Loucy (cell line): Measurements from ENCODE around the gene TLNRD1.

Experiments used
- H2AFZ ChIP-seq: fragments of 200-600 bp; sonication (generic); 2 replicates; pipeline ENCODE4 v1.6.0; 2016; ENCODE audit warnings: antibody characterized with exemption, mild to moderate bottlenecking, low read length, moderate library complexity
- H3F3A ChIP-seq: fragments of 200-600 bp; 2 replicates; pipeline ENCODE4 v1.6.0; 2016; ENCODE audit warnings: antibody characterized with exemption, low read depth, mild to moderate bottlenecking
- H3K27me3 ChIP-seq: fragments of 200-600 bp; sonication (generic); 2 replicates; pipeline ENCODE4 v1.6.1; 2014; ENCODE audit warnings: low read length, mild to moderate bottlenecking; ENCODE audit not compliant: insufficient read depth, poor library complexity, severe bottlenecking
- H3K36me3 ChIP-seq: fragments of 200-600 bp; sonication (generic); 2 replicates; pipeline ENCODE4 v1.6.1; 2016; ENCODE audit warnings: low read length; ENCODE audit not compliant: insufficient read depth
- H3K4me1 ChIP-seq: fragments of 200-600 bp; sonication (generic); 2 replicates; pipeline ENCODE4 v1.5.1; 2014; ENCODE audit warnings: low read length, mild to moderate bottlenecking; ENCODE audit not compliant: insufficient read depth, poor library complexity, severe bottlenecking
- H3K4me2 ChIP-seq: fragments of 200-600 bp; sonication (generic); 2 replicates; pipeline ENCODE4 v1.6.0; 2014; ENCODE audit warnings: antibody characterized with exemption, low read length, low read depth, mild to moderate bottlenecking; ENCODE audit not compliant: poor library complexity, severe bottlenecking
- H3K4me3 ChIP-seq: fragments of 200-600 bp; sonication (generic); 2 replicates; pipeline ENCODE4 v1.5.1; 2014; ENCODE audit warnings: low read length, mild to moderate bottlenecking, mixed read lengths; ENCODE audit not compliant: poor library complexity, severe bottlenecking
- H3K79me2 ChIP-seq: fragments of 200-600 bp; sonication (generic); 2 replicates; pipeline ENCODE4 v1.6.1; 2014; ENCODE audit warnings: low read length; ENCODE audit not compliant: insufficient read depth
- H3K9ac ChIP-seq: fragments of 200-600 bp; sonication (generic); 2 replicates; pipeline ENCODE4 v1.6.0; 2014; ENCODE audit warnings: mild to moderate bottlenecking, low read depth, low read length, moderate library complexity; ENCODE audit not compliant: poor library complexity, severe bottlenecking
- H3K9me2 ChIP-seq: fragments of 200-600 bp; sonication (generic); replicated peaks from 2 replicates; pipeline ENCODE4 v1.6.1; 2016; ENCODE audit warnings: low read depth, low read length, mixed read lengths
- H3K9me3 ChIP-seq: fragments of 200-600 bp; sonication (generic); 2 replicates; pipeline ENCODE4 v1.6.1; 2014; ENCODE audit warnings: mild to moderate bottlenecking, antibody characterized with exemption, low read length, low read depth; ENCODE audit not compliant: insufficient read depth
- H4K20me1 ChIP-seq: fragments of 200-600 bp; sonication (generic); 2 replicates; pipeline ENCODE4 v1.6.0; 2014; ENCODE audit warnings: antibody characterized with exemption, low read length, mild to moderate bottlenecking; ENCODE audit not compliant: insufficient read depth, poor library complexity, severe bottlenecking
- EZH2phosphoT487 ChIP-seq: fragments of 200-600 bp; IDR thresholded peaks from 2 replicates; pipeline ENCODE4 v1.6.1; 2018; ENCODE audit warnings: antibody characterized with exemption, mild to moderate bottlenecking, moderate library complexity, borderline replicate concordance
- TF ChIP-seq, protein P1 (sequence below): fragments of 200-600 bp; sonication (generic); conservative IDR thresholded peaks from 2 replicates; pipeline ENCODE4 v1.5.1; 2014; ENCODE audit warnings: mild to moderate bottlenecking, antibody characterized with exemption, low read length

The TLNRD1 gene

DNA sequence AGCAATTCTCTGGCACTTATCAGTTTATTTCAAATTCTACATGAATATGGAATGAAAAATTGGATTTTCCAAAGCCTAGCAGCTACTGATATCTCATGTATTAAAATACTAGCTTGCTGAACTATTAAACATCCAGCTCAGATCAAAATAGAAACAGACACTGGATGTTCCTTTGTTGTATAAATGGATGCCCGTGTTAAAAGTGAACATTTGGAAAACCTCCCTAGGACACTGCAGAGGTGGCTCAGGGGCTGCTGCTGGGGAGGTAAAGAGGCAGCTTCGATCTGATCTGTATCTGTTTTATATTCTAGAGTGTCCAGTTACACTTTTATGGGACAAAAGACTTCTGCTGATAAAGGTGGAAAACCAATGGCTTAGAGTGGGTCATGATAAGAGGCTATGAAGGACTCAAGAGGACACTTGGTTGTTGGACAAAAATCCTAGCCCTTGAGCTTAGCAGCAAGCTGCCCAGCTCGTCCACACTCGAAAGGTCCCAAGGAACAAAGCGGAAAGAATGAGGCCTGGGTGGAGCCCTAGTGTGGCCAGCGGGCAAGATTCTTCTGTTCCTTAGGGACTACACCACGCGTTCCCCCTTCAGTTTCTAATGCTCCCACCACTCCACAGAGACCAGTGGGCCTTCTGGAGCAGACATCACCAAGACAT is 21.1 kb upstream of the TLNRD1 start:
- Histone ChIP-seq H4K20me1 (peaks cover 15% of the 10 kb centered on the region), H3K9me2 (no peaks in the 10 kb centered on the region), H3K9ac (no peak overlapping the region), H2AFZ (no peak overlapping the region), H3K36me3 (peaks cover 27% of the 10 kb centered on the region; the same call in 1 of the 2 replicates), H3K27me3 (no peaks in the 10 kb centered on the region), H3K4me2 (no peak overlapping the region), H3K9me3 (no peaks in the 10 kb centered on the region), H3K4me3 (no peak overlapping the region), H3F3A (no peaks in the 10 kb centered on the region), H3K4me1 (peaks cover 8% of the 10 kb centered on the region), H3K79me2 (peaks cover 27% of the 10 kb centered on the region)
- TF ChIP-seq EZH2phosphoT487 = no peak
- TF ChIP-seq, protein P1, sequence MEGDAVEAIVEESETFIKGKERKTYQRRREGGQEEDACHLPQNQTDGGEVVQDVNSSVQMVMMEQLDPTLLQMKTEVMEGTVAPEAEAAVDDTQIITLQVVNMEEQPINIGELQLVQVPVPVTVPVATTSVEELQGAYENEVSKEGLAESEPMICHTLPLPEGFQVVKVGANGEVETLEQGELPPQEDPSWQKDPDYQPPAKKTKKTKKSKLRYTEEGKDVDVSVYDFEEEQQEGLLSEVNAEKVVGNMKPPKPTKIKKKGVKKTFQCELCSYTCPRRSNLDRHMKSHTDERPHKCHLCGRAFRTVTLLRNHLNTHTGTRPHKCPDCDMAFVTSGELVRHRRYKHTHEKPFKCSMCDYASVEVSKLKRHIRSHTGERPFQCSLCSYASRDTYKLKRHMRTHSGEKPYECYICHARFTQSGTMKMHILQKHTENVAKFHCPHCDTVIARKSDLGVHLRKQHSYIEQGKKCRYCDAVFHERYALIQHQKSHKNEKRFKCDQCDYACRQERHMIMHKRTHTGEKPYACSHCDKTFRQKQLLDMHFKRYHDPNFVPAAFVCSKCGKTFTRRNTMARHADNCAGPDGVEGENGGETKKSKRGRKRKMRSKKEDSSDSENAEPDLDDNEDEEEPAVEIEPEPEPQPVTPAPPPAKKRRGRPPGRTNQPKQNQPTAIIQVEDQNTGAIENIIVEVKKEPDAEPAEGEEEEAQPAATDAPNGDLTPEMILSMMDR = no peak

DNA sequence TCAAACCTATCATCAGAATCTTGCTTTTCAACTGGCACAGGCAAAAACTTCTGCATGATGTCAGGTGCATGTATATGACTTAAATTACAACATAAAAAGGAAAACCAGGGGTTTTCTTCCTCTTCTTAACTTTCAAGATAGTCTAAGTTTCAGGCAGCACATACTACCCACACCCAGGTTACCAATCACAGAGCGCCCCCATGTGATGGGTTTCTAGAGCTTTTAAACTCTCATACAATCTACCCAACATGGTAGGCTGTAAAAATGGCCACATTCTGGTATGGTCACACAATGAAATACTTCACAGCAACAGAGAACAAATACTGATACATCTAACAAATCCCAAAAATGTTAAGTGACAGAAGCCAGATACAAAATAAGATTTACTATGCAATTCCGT is 18.5 kb upstream of the TLNRD1 start:
- Histone ChIP-seq H3K9me2 (no peaks in the 10 kb centered on the region), H3K9me3 (no peaks in the 10 kb centered on the region), H3K9ac (no peak overlapping the region), H4K20me1 (peaks cover 38% of the 10 kb centered on the region), H2AFZ (no peak overlapping the region), H3K4me1 (peaks cover 27% of the 10 kb centered on the region), H3K36me3 (peaks cover 27% of the 10 kb centered on the region; the same call in 1 of the 2 replicates), H3F3A (no peaks in the 10 kb centered on the region), H3K27me3 (no peaks in the 10 kb centered on the region), H3K79me2 (peaks cover 48% of the 10 kb centered on the region), H3K4me2 (no peak overlapping the region), H3K4me3 (no peak overlapping the region)
- TF ChIP-seq, protein P1 = peak; percentile 53
- TF ChIP-seq EZH2phosphoT487 = no peak

DNA sequence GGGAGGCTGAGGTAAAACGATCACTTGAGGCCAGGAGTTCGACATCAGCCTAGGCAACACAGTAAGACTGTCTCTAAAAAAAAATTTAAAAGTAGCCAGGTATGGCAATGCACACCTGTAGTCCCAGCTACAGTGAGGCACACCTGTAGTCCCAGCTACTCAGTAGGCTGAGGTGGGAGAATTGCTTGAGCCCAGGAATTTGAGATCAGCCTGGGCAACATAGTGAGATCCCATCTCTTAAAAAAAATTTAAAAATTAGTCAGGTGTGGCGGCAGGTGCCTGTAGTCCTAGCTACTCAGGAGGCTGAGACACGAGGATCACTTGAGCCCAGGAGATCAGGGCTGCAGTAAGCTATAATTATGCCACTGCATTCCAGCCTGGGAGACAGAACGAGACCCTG is 17.9 kb upstream of the TLNRD1 start:
- Histone ChIP-seq H3K36me3 (peaks cover 27% of the 10 kb centered on the region; the same call in 1 of the 2 replicates), H3F3A (no peaks in the 10 kb centered on the region), H3K4me1 (peaks cover 28% of the 10 kb centered on the region)

More for the DNA sequence above, 17.9 kb upstream of the TLNRD1 start:
- H3K27me3 ChIP-seq = no peaks in the 10 kb centered on the region
- no peaks in the 10 kb centered on the region for H3K9me3 ChIP-seq
- H3K9me2 ChIP-seq = no peaks in the 10 kb centered on the region
- peaks cover 53% of the 10 kb centered on the region for H3K79me2 ChIP-seq
- H3K4me2 ChIP-seq = no peak overlapping the region
- H4K20me1 ChIP-seq = peaks cover 40% of the 10 kb centered on the region
- H3K4me3 ChIP-seq = no peak overlapping the region
- no peak overlapping the region for H3K9ac ChIP-seq
- TF ChIP-seq EZH2phosphoT487 = no peak
- TF ChIP-seq, protein P1 = no peak
- no peak overlapping the region for H2AFZ ChIP-seq
